ENCODE data around the gene ARHGAP25. TPM values are rescaled to one million over a fixed set of nuclear protein-coding genes. Genes with fewer than 3 reads are reported as not detected.

The ARHGAP25 gene
- total RNA-seq, 1 experiment from 2014 or later, result 0.27 TPM

- Histone ChIP-seq H3K36me3 (ENCODE audit: control insufficient read depth in 1 of 2, insufficient read depth in 2 of 2, low read length in 2 of 2) (no peaks in the 10 kb centered on the region), H3K79me2 (ENCODE audit: insufficient read depth, low read length) (no peaks in the 10 kb centered on the region), H3K4me2 (ENCODE audit: low read length) (no peak overlapping the region), H3K27ac (ENCODE audit: low read depth, low read length) (no peak overlapping the region), H3K9me3 (ENCODE audit: control insufficient read depth in 1 of 2, insufficient read depth in 1 of 2, low read depth in 1 of 2, low read length in 2 of 2) (no peaks in the 10 kb centered on the region), H2AFZ (ENCODE audit: low read depth, low read length, poor library complexity, severe bottlenecking) (no peak overlapping the region), H3K27me3 (ENCODE audit: insufficient read depth, low read length) (peaks cover 5% of the 10 kb centered on the region; the same call in 1 of the 2 replicates), H4K20me1 (ENCODE audit: insufficient read depth) (no peaks in the 10 kb centered on the region), H3K4me1 (ENCODE audit: control insufficient read depth in 1 of 2, insufficient read depth in 2 of 2, low read length in 2 of 2) (peaks cover 0 to 3% of the 10 kb centered on the region in 2 experiments; a peak in 1 of 4 replicates), H3K9ac (ENCODE audit: low read length) (no peak overlapping the region), H3K9me2 (ENCODE audit: insufficient read depth) (no peaks in the 10 kb centered on the region), H3K4me3 (replicated peaks in 1 of 2; ENCODE audit: low read depth in 1 of 2, low read length in 2 of 2) (no peak overlapping the region)
- no peak for ATAC-seq
- TF ChIP-seq EZH2phosphoT487 (IDR thresholded peaks at IDR 0.05; ENCODE audit: borderline replicate concordance) (no peak), SRF (IDR thresholded peaks at IDR 0.05; ENCODE audit: low read depth) (no peak), POLR2A (IDR thresholded peaks at IDR 0.05; ENCODE audit: borderline replicate concordance, extremely low read depth, insufficient read depth, insufficient read length) (no peak), RAD21 (IDR thresholded peaks at IDR 0.05; ENCODE audit: low read depth) (no peak), MAX (IDR thresholded peaks at IDR 0.05) (no peak), EGR1 (IDR thresholded peaks at IDR 0.05; ENCODE audit: low read depth) (no peak), SP1 (IDR thresholded peaks at IDR 0.05; ENCODE audit: low read depth) (no peak), ZFX (IDR thresholded peaks at IDR 0.05) (no peak), YY1 (IDR thresholded peaks at IDR 0.05; ENCODE audit: extremely low read depth, insufficient replicate concordance, low read depth, low read length) (no peak)
- intact Hi-C loops (cut with micrococcal nuclease), result no loop called here
- ChIA-PET RAD21 (ENCODE audit: low non-redundant PET in 1 of 2, low total read pairs in 2 of 2, uncharacterized antibody in 2 of 2, unreplicated experiment in 2 of 2) (no interaction called here), CTCF (no interaction called here), POLR2A (no interaction called here)
- BruUV-seq (replicated peaks), result no TSS peak
- no peak for DNase-seq (ENCODE audit: low read depth, low spot score)
These were observed 64.0 kb downstream of the ARHGAP25 start for GRCh38 chr2:68798569-68798968.

GRCh38 chr2:68799140-68800026 lies 64.8 kb downstream of the ARHGAP25 start:
- intact Hi-C loops (cut with micrococcal nuclease), result no loop called here
- ChIA-PET RAD21 (ENCODE audit: low non-redundant PET in 1 of 2, low total read pairs in 2 of 2, uncharacterized antibody in 2 of 2, unreplicated experiment in 2 of 2) (no interaction called here), CTCF (no interaction called here), POLR2A (no interaction called here)
- ATAC-seq (no peak), DNase-seq (ENCODE audit: low read depth, low spot score) (no peak)
- no TSS peak for BruUV-seq (replicated peaks)
- Histone ChIP-seq H3K9ac (ENCODE audit: low read length) (no peak overlapping the region), H3K9me3 (ENCODE audit: control insufficient read depth in 1 of 2, insufficient read depth in 1 of 2, low read depth in 1 of 2, low read length in 2 of 2) (no peaks in the 10 kb centered on the region), H3K9me2 (ENCODE audit: insufficient read depth) (no peaks in the 10 kb centered on the region), H3K4me3 (replicated peaks in 1 of 2; ENCODE audit: low read depth in 1 of 2, low read length in 2 of 2) (no peak overlapping the region), H2AFZ (ENCODE audit: low read depth, low read length, poor library complexity, severe bottlenecking) (no peak overlapping the region), H3K79me2 (ENCODE audit: insufficient read depth, low read length) (no peaks in the 10 kb centered on the region), H3K4me2 (ENCODE audit: low read length) (no peak overlapping the region), H3K36me3 (ENCODE audit: control insufficient read depth in 1 of 2, insufficient read depth in 2 of 2, low read length in 2 of 2) (no peaks in the 10 kb centered on the region), H3K27ac (ENCODE audit: low read depth, low read length) (no peak overlapping the region), H3K4me1 (ENCODE audit: control insufficient read depth in 1 of 2, insufficient read depth in 2 of 2, low read length in 2 of 2) (peaks cover 0 to 3% of the 10 kb centered on the region in 2 experiments; a peak in 1 of 4 replicates), H4K20me1 (ENCODE audit: insufficient read depth) (no peaks in the 10 kb centered on the region), H3K27me3 (ENCODE audit: insufficient read depth, low read length) (peaks cover 13% of the 10 kb centered on the region; the same call in 1 of the 2 replicates)
- TF ChIP-seq CBX3 (IDR thresholded peaks at IDR 0.05; ENCODE audit: low read depth) (no peak), SP1 (IDR thresholded peaks at IDR 0.05; ENCODE audit: low read depth) (no peak), FOSL1 (IDR thresholded peaks at IDR 0.05; ENCODE audit: low read depth) (no peak), ZBTB33 (IDR thresholded peaks at IDR 0.05; ENCODE audit: extremely low read depth, insufficient replicate concordance, low read length) (no peak), YY1 (IDR thresholded peaks at IDR 0.05; ENCODE audit: extremely low read depth, insufficient replicate concordance, low read depth, low read length) (no peak), ELF1 (IDR thresholded peaks at IDR 0.05; ENCODE audit: borderline replicate concordance, low read depth) (no peak), ATF3 (IDR thresholded peaks at IDR 0.05) (no peak)
